SK-N-SH (cell line): ENCODE results near the gene C14orf180. TPM values are rescaled to one million over a fixed set of nuclear protein-coding genes. Genes with fewer than 3 reads are reported as not detected.

Experiments used
- CTCF ChIA-PET: fragments of 300-600, 350-600 bp; formaldehyde crosslinking; extraction: SDS; loops from one replicate; lab custom pipeline; 2021; lab: Yijun Ruan, JAX
- POLR2A ChIA-PET: fragments of 350-600 bp; sonication (Branson Sonifier 250); formaldehyde crosslinking; extraction: SDS; loops from one replicate; lab custom pipeline; 2020; ENCODE audit warnings: antibody characterized with exemption, inconsistent platforms; lab: Yijun Ruan, JAX
- DNase-seq: peaks from one replicate; pipeline ENCODE4 v3.0.0; 2012
- H2AFZ ChIP-seq: fragments of 200-600 bp; sonication (generic); 2 replicates; pipeline ENCODE4 v1.8.1; 2016; ENCODE audit warnings: antibody characterized with exemption, mild to moderate bottlenecking, low read depth
- H3F3A ChIP-seq: fragments of 200-600 bp; sonication (generic); replicated peaks from 2 replicates; pipeline ENCODE3; 2016; ENCODE audit warnings: antibody characterized with exemption, mild to moderate bottlenecking; ENCODE audit not compliant: insufficient read depth
- H3K27ac ChIP-seq, 2 experiments: fragments of 200-500 bp in 1 of 2; fragments of 200-600 bp in 1 of 2; sonication (Bioruptor generic) in 1 of 2; sonication (generic), shearing (Covaris generic) in 1 of 2; 2 replicates each; pipeline versions ENCODE4 v1.5.1 to v1.6.1; 2014 to 2016; ENCODE audit warnings: low read depth in 2 of 2, inconsistent platforms in 1 of 2, low read length in 1 of 2, mild to moderate bottlenecking in 1 of 2, mixed read lengths in 1 of 2
- H3K27me3 ChIP-seq: fragments of 200-600 bp; sonication (generic), shearing (Covaris generic); 2 replicates; pipeline ENCODE4 v1.6.1; 2016; ENCODE audit warnings: mixed run types; ENCODE audit not compliant: insufficient read depth
- H3K36me3 ChIP-seq, 2 experiments: fragments of 200-500 bp in 1 of 2; fragments of 200-600 bp in 1 of 2; sonication (Bioruptor generic) in 1 of 2; sonication (generic) in 1 of 2; replicated peaks in 1 of 2; 2 replicates each; pipeline versions ENCODE3 to v1.5.1; 2014 to 2016; ENCODE audit warnings: low read length in 1 of 2, mild to moderate bottlenecking in 1 of 2; ENCODE audit not compliant: insufficient read depth in 2 of 2, control insufficient read depth in 1 of 2
- H3K4me1 ChIP-seq, 2 experiments: fragments of 200-500 bp in 1 of 2; fragments of 200-600 bp in 1 of 2; sonication (Bioruptor generic) in 1 of 2; sonication (generic), shearing (Covaris generic) in 1 of 2; 2 replicates each; pipeline versions ENCODE4 v1.5.1 to v1.6.1; 2014 to 2016; ENCODE audit warnings: low read depth in 1 of 2, low read length in 1 of 2, mixed run types in 1 of 2; ENCODE audit not compliant: insufficient read depth in 2 of 2, control insufficient read depth in 1 of 2
- H3K4me2 ChIP-seq: fragments of 200-600 bp; sonication (generic), shearing (Covaris generic); 2 replicates; pipeline ENCODE4 v1.6.1; 2017; ENCODE audit warnings: mixed run types
- H3K4me3 ChIP-seq, 2 experiments: fragments of 200-500 bp in 1 of 2; fragments of 200-600 bp in 1 of 2; sonication (Bioruptor generic) in 1 of 2; sonication (generic), shearing (Covaris generic) in 1 of 2; 2 replicates each; pipeline versions ENCODE4 v1.5.1 to v1.8.1; 2014 to 2016; ENCODE audit warnings: low read depth in 2 of 2, inconsistent platforms in 1 of 2, low read length in 1 of 2, mild to moderate bottlenecking in 1 of 2, mixed read lengths in 1 of 2, moderate library complexity in 1 of 2
- H3K79me2 ChIP-seq: fragments of 200-600 bp; sonication (generic); 2 replicates; pipeline ENCODE4 v1.8.1; 2017; ENCODE audit warnings: mild to moderate bottlenecking; ENCODE audit not compliant: insufficient read depth
- H3K9ac ChIP-seq: fragments of 200-600 bp; sonication (generic); 2 replicates; pipeline ENCODE4 v1.6.1; 2017; ENCODE audit warnings: mixed run types
- H3K9me2 ChIP-seq: fragments of 200-600 bp; sonication (generic); 2 replicates; pipeline ENCODE4 v1.6.1; 2017; ENCODE audit warnings: mixed run types
- H3K9me3 ChIP-seq: fragments of 200-600 bp; sonication (generic); 2 replicates; pipeline ENCODE4 v1.6.1; 2017; ENCODE audit warnings: mixed run types, mild to moderate bottlenecking, moderate library complexity
- H4K20me1 ChIP-seq: fragments of 200-600 bp; sonication (generic); 2 replicates; pipeline ENCODE4 v1.6.1; 2017; ENCODE audit warnings: mild to moderate bottlenecking, mixed run types; ENCODE audit not compliant: insufficient read depth
- CHD2 ChIP-seq: fragments of 150-350 bp; IDR thresholded peaks from 2 replicates; pipeline ENCODE4 v1.6.1; 2018; ENCODE audit warnings: low read length; ENCODE audit not compliant: partially characterized antibody
- ELF1 ChIP-seq: IDR thresholded peaks from 2 replicates; pipeline ENCODE4 v1.4.0; 2012
- FOSL2 ChIP-seq: IDR thresholded peaks from 2 replicates; pipeline ENCODE4 v1.4.0; 2012; ENCODE audit warnings: low read depth, mild to moderate bottlenecking, moderate library complexity, borderline replicate concordance
- FOXM1 ChIP-seq: IDR thresholded peaks from 2 replicates; pipeline ENCODE4 v1.4.0; 2012; ENCODE audit warnings: low read depth, mild to moderate bottlenecking
- GABPA ChIP-seq: IDR thresholded peaks from 2 replicates; pipeline ENCODE4 v1.4.0; 2012; ENCODE audit warnings: low read depth, mild to moderate bottlenecking
- GATA2 ChIP-seq: sonication (generic); formaldehyde crosslinking; IDR thresholded peaks from 2 replicates; pipeline ENCODE4 v1.5.0; 2020; ENCODE audit warnings: mild to moderate bottlenecking, missing genetic modification reagents
- JUND ChIP-seq: IDR thresholded peaks from 2 replicates; pipeline ENCODE4 v1.4.0; 2012
- MEF2A ChIP-seq: IDR thresholded peaks from 2 replicates; pipeline ENCODE4 v1.4.0; 2012; ENCODE audit warnings: low read depth, borderline replicate concordance
- NFIC ChIP-seq: IDR thresholded peaks from 2 replicates; pipeline ENCODE4 v1.4.0; 2012; ENCODE audit warnings: borderline replicate concordance
- RAD21 ChIP-seq: IDR thresholded peaks from 2 replicates; pipeline ENCODE4 v1.6.1; 2012; ENCODE audit warnings: mild to moderate bottlenecking, low read length
- RFX5 ChIP-seq: IDR thresholded peaks from 2 replicates; pipeline ENCODE4 v1.6.1; 2012; ENCODE audit warnings: mild to moderate bottlenecking, improper control_type of control experiment, low read length
- RXRA ChIP-seq: IDR thresholded peaks from 2 replicates; pipeline ENCODE4 v1.4.0; 2012; ENCODE audit warnings: low read depth, mild to moderate bottlenecking, borderline replicate concordance
- SIN3A ChIP-seq: IDR thresholded peaks from 2 replicates; pipeline ENCODE4 v1.6.1; 2012; ENCODE audit warnings: low read depth, mild to moderate bottlenecking, low read length, moderate library complexity, borderline replicate concordance
- SMC3 ChIP-seq: IDR thresholded peaks from 2 replicates; pipeline ENCODE4 v1.6.1; 2012; ENCODE audit warnings: low read depth, low read length, improper control_type of control experiment
- TAF1 ChIP-seq: IDR thresholded peaks from 2 replicates; pipeline ENCODE4 v1.6.1; 2012; ENCODE audit warnings: low read depth, mild to moderate bottlenecking, low read length, moderate library complexity, borderline replicate concordance
- TCF12 ChIP-seq: IDR thresholded peaks from 2 replicates; pipeline ENCODE4 v1.4.0; 2012
- WGBS: methylation state at CpG from one replicate; pipeline ENCODE4 v1.1.6; 2017; ENCODE audit warnings: low lambda C conversion rate; 5-methylcytosine and 5-hydroxymethylcytosine counted together
- polyA plus RNA-seq, 3 experiments: library from polyadenylated mRNA; depleted of rRNA; stranded (reverse); fragments of >200 nt; gene quantifications; 2 replicates each; pipeline ENCODE4 v1.2.3, GENCODE V29; 2012
- TF ChIP-seq, protein P1 (sequence below): IDR thresholded peaks from 2 replicates; pipeline ENCODE4 v1.4.0; 2012; ENCODE audit warnings: low read depth, borderline replicate concordance
- TF ChIP-seq, protein P2 (sequence below): IDR thresholded peaks from 2 replicates; pipeline ENCODE4 v1.6.1; 2012; ENCODE audit warnings: mild to moderate bottlenecking, low read depth, low read length, moderate library complexity
- TF ChIP-seq, protein P3 (sequence below): fragments of 200-600 bp; sonication (generic); IDR thresholded peaks from 2 replicates; pipeline ENCODE4 v1.6.1; 2017; ENCODE audit warnings: antibody characterized with exemption, mild to moderate bottlenecking, moderate library complexity
- TF ChIP-seq, protein P4 (sequence below): fragments of 150-350 bp; IDR thresholded peaks from 2 replicates; pipeline ENCODE4 v1.6.1; 2017; ENCODE audit warnings: antibody characterized with exemption, low read length, low read depth, borderline replicate concordance

The C14orf180 gene
- polyA plus RNA-seq, 1 of the 3 experiments (the other 2 are of a cell fraction): not detected

DNA sequence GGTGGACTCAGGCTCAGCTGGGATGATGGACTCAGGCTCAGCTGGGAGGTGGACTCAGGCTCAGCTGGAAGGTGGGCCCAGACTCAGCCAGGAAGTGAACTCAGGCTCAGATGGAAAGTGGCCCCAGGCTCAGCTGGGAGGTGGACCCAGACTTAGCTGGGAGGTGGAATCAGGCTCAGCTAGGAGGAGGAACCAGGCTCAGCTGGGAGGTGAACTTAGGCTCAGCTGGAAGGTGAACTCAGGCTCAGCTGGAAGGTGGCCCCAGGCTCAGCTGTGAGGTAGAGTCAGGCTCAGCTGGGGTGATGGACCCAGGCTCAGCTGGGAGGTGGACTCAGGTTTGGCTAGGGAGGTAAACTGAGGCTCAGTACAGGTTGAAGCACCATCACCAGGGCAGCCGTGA, 21.8 kb upstream of the C14orf180 start:
- Histone ChIP-seq H3K9me2 (no peaks in the 10 kb centered on the region), H3K27ac (no peak overlapping the region), H3K27me3 (no peaks in the 10 kb centered on the region), H3K4me2 (no peak overlapping the region), H3K4me3 (no peak overlapping the region), H3K36me3 (no peaks in the 10 kb centered on the region), H3K9me3 (no peaks in the 10 kb centered on the region), H2AFZ (no peak overlapping the region), H3K9ac (no peak overlapping the region), H3K79me2 (no peaks in the 10 kb centered on the region), H4K20me1 (no peaks in the 10 kb centered on the region), H3F3A (no peaks in the 10 kb centered on the region), H3K4me1 (peaks cover 0 to 31% of the 10 kb centered on the region in 2 experiments; a peak in 1 of 4 replicates)
- ChIA-PET POLR2A (no interaction called here), CTCF (interaction anchor here (0.6 to 3.8 kb wide), 4 partner anchors 48 to 207 kb away, joined by 3 to 10 read pairs (median 4); no protein-coding TSS in a partner anchor)
- no peak for DNase-seq
- TF ChIP-seq RAD21: no peak
- TF ChIP-seq, protein P1, sequence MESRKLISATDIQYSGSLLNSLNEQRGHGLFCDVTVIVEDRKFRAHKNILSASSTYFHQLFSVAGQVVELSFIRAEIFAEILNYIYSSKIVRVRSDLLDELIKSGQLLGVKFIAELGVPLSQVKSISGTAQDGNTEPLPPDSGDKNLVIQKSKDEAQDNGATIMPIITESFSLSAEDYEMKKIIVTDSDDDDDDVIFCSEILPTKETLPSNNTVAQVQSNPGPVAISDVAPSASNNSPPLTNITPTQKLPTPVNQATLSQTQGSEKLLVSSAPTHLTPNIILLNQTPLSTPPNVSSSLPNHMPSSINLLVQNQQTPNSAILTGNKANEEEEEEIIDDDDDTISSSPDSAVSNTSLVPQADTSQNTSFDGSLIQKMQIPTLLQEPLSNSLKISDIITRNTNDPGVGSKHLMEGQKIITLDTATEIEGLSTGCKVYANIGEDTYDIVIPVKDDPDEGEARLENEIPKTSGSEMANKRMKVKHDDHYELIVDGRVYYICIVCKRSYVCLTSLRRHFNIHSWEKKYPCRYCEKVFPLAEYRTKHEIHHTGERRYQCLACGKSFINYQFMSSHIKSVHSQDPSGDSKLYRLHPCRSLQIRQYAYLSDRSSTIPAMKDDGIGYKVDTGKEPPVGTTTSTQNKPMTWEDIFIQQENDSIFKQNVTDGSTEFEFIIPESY: no peak
- no peak for TF ChIP-seq FOXM1
- TF ChIP-seq CHD2: no peak
- TF ChIP-seq, protein P2, sequence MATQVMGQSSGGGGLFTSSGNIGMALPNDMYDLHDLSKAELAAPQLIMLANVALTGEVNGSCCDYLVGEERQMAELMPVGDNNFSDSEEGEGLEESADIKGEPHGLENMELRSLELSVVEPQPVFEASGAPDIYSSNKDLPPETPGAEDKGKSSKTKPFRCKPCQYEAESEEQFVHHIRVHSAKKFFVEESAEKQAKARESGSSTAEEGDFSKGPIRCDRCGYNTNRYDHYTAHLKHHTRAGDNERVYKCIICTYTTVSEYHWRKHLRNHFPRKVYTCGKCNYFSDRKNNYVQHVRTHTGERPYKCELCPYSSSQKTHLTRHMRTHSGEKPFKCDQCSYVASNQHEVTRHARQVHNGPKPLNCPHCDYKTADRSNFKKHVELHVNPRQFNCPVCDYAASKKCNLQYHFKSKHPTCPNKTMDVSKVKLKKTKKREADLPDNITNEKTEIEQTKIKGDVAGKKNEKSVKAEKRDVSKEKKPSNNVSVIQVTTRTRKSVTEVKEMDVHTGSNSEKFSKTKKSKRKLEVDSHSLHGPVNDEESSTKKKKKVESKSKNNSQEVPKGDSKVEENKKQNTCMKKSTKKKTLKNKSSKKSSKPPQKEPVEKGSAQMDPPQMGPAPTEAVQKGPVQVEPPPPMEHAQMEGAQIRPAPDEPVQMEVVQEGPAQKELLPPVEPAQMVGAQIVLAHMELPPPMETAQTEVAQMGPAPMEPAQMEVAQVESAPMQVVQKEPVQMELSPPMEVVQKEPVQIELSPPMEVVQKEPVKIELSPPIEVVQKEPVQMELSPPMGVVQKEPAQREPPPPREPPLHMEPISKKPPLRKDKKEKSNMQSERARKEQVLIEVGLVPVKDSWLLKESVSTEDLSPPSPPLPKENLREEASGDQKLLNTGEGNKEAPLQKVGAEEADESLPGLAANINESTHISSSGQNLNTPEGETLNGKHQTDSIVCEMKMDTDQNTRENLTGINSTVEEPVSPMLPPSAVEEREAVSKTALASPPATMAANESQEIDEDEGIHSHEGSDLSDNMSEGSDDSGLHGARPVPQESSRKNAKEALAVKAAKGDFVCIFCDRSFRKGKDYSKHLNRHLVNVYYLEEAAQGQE: no peak
- no peak for TF ChIP-seq TCF12
- no peak for TF ChIP-seq GATA2 (CRISPR knock-in tag)
- no peak for TF ChIP-seq RFX5
- no peak for TF ChIP-seq RXRA
- TF ChIP-seq SIN3A: no peak
- TF ChIP-seq, protein P3, sequence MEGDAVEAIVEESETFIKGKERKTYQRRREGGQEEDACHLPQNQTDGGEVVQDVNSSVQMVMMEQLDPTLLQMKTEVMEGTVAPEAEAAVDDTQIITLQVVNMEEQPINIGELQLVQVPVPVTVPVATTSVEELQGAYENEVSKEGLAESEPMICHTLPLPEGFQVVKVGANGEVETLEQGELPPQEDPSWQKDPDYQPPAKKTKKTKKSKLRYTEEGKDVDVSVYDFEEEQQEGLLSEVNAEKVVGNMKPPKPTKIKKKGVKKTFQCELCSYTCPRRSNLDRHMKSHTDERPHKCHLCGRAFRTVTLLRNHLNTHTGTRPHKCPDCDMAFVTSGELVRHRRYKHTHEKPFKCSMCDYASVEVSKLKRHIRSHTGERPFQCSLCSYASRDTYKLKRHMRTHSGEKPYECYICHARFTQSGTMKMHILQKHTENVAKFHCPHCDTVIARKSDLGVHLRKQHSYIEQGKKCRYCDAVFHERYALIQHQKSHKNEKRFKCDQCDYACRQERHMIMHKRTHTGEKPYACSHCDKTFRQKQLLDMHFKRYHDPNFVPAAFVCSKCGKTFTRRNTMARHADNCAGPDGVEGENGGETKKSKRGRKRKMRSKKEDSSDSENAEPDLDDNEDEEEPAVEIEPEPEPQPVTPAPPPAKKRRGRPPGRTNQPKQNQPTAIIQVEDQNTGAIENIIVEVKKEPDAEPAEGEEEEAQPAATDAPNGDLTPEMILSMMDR: no peak
- no peak for TF ChIP-seq JUND
- TF ChIP-seq, protein P4, sequence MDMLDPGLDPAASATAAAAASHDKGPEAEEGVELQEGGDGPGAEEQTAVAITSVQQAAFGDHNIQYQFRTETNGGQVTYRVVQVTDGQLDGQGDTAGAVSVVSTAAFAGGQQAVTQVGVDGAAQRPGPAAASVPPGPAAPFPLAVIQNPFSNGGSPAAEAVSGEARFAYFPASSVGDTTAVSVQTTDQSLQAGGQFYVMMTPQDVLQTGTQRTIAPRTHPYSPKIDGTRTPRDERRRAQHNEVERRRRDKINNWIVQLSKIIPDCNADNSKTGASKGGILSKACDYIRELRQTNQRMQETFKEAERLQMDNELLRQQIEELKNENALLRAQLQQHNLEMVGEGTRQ: no peak
- TF ChIP-seq GABPA: no peak
- no peak for TF ChIP-seq FOSL2
- no peak for TF ChIP-seq ELF1
- TF ChIP-seq MEF2A: no peak
- TF ChIP-seq NFIC: no peak
- no peak for TF ChIP-seq SMC3
- TF ChIP-seq TAF1: no peak
- WGBS: 71% methylated on average over 1 of the region's 1 CpG
